Measurements from ENCODE around the gene ATP9B. TPM values are rescaled to one million over a fixed set of nuclear protein-coding genes. Genes with fewer than 3 reads are reported as not detected.

Gene ATP9B
- total RNA-seq, 1 experiment from 2014 or later: 20.9 TPM

- Histone ChIP-seq H3K27me3 (ENCODE audit: insufficient read depth, low read length) (no peaks in the 10 kb centered on the region), H2BK120ac (ENCODE audit: low read depth, low read length, poor library complexity, severe bottlenecking) (no peak overlapping the region), H4K91ac (ENCODE audit: insufficient read length, low read depth, low read length) (no peak overlapping the region), H2AK5ac (ENCODE audit: insufficient read length, low read length) (no peak overlapping the region), H3K4me1 (ENCODE audit: insufficient read depth, low read length) (peaks cover 3% of the 10 kb centered on the region; the same call in 1 of the 2 replicates), H2AFZ (ENCODE audit: low read length) (no peak overlapping the region), H4K5ac (ENCODE audit: insufficient read length, low read depth, low read length) (no peak overlapping the region), H3T11ph (ENCODE audit: low read length) (no peak overlapping the region), H3K79me2 (ENCODE audit: insufficient read depth, low read length) (no peaks in the 10 kb centered on the region), H3K4ac (ENCODE audit: low read depth, low read length) (no peak overlapping the region), H3K9ac (ENCODE audit: extremely low read depth, insufficient read length, low read length) (no peak overlapping the region), H3K56ac (ENCODE audit: insufficient read length, low read depth, low read length) (no peak overlapping the region), H3K79me1 (ENCODE audit: insufficient read depth, low read depth, low read length, poor library complexity, severe bottlenecking) (no peaks in the 10 kb centered on the region), H4K20me1 (ENCODE audit: control insufficient read depth, insufficient read depth, insufficient read length) (no peaks in the 10 kb centered on the region), H3K9me3 (ENCODE audit: control insufficient read depth, low read depth, low read length) (no peaks in the 10 kb centered on the region), H3K23ac (ENCODE audit: insufficient read length, low read depth, low read length) (no peak overlapping the region), H3K14ac (ENCODE audit: insufficient read depth, low read length) (no peak overlapping the region; the same call in 1 of the 2 replicates), H3K23me2 (ENCODE audit: insufficient read length, low read depth, low read length, poor library complexity, severe bottlenecking) (no peaks in the 10 kb centered on the region), H2BK5ac (ENCODE audit: insufficient read length, low read length) (no peak overlapping the region), H4K8ac (replicated peaks; ENCODE audit: insufficient read length, low read depth, low read length) (no peak overlapping the region), H2BK20ac (ENCODE audit: low read depth, low read length, poor library complexity, severe bottlenecking) (no peak overlapping the region), H3K27ac (ENCODE audit: insufficient read length, low read depth, low read length) (no peak overlapping the region), H3K18ac (ENCODE audit: insufficient read length, low read depth, low read length) (no peak overlapping the region), H2BK15ac (ENCODE audit: low read depth, low read length) (no peak overlapping the region), H2BK12ac (ENCODE audit: insufficient read length, low read depth, low read length) (no peak overlapping the region), H3K4me2 (ENCODE audit: insufficient read depth, insufficient read length, low read length) (no peak overlapping the region)
- Mint-ChIP-seq H3K27ac (peak overlapping the region in 1 of 3 experiments; percentile 53; a peak in 1 of 7 replicates), H3K36me3 (ENCODE audit: insufficient read depth in 1 of 3, low read depth in 3 of 3) (peaks cover 4 to 23% (median 17%) of the 10 kb centered on the region in 3 experiments; a peak in 6 of 7 replicates), H3K4me3 (no peak overlapping the region), H3K9me3 (no peaks in the 10 kb centered on the region; a peak in 1 of 5 replicates), H3K4me1 (peaks cover 6 to 8% of the 10 kb centered on the region in 2 experiments), H3K27me3 (ENCODE audit: low read depth) (no peaks in the 10 kb centered on the region)
- DNase-seq: no peak
- WGBS (ENCODE audit: extremely low coverage, insufficient read length, low lambda C conversion rate): no CpG with 5 or more reads among the region's 23 CpGs
- no peak for TF ChIP-seq CTCF (conservative IDR thresholded peaks at IDR 0.05)
Measured at GRCh38 chr18:79335833-79336360, 266.7 kb downstream of the ATP9B start.
